Endothelial cell of umbilical vein (primary cell): ENCODE data around the gene CTXND1. TPM values are rescaled to one million over a fixed set of nuclear protein-coding genes. Genes with fewer than 3 reads are reported as not detected.

Experiments used
- BruUV-seq: library from RNA; stranded (reverse); fragments of 400-500 nt; replicated peaks from 2 replicates; lab custom pipeline; 2021; lab: Mats Ljungman, UMichigan
- CTCF ChIA-PET: fragments of 300-600, 350-600 bp; sonication (Branson Sonifier 250); formaldehyde crosslinking; loops from one replicate; lab custom pipeline; 2021; ENCODE audit warnings: antibody characterized with exemption, inconsistent platforms; lab: Charles Lee
- POLR2A ChIA-PET: fragments of 300-600, 350-600 bp; sonication (Branson Sonifier 250); formaldehyde crosslinking; loops from one replicate; lab custom pipeline; 2021; ENCODE audit warnings: antibody characterized with exemption, inconsistent platforms; lab: Charles Lee
- DNase-seq: peaks from one replicate; pipeline ENCODE4 v3.0.0-alpha.2; 2011; ENCODE audit warnings: low read depth, low spot score
- FAIRE-seq: peaks from 2 replicates; lab custom pipeline; 2011; peaks lifted over from hg19 to GRCh38; lab: Jason Lieb, UNC
- H2AFZ ChIP-seq: 2 replicates; pipeline ENCODE4 v1.6.0; 2012; ENCODE audit warnings: low read depth, low read length, control low read depth, inconsistent platforms
- H3K27ac ChIP-seq: 2 replicates; pipeline ENCODE4 v1.5.1; 2011; ENCODE audit warnings: low read depth, mild to moderate bottlenecking, control low read depth, low read length, moderate library complexity; ENCODE audit not compliant: insufficient read depth
- H3K27me3 ChIP-seq, 2 experiments: 2 replicates each; pipeline versions ENCODE4 v1.6.0 to v1.6.1; 2011; ENCODE audit warnings: low read length in 2 of 2, mixed read lengths in 1 of 2; ENCODE audit not compliant: control insufficient read depth in 2 of 2, insufficient read depth in 2 of 2
- H3K36me3 ChIP-seq, 2 experiments: 2 replicates in 1 of 2; 3 replicates in 1 of 2; pipeline ENCODE4 v1.5.1; 2011; ENCODE audit warnings: low read length in 2 of 2, mild to moderate bottlenecking in 1 of 2, moderate library complexity in 1 of 2; ENCODE audit not compliant: control insufficient read depth in 2 of 2, insufficient read depth in 2 of 2; ENCODE audit errors: extremely low read depth in 1 of 2
- H3K4me1 ChIP-seq: 3 replicates; pipeline ENCODE4 v1.5.1; 2011; ENCODE audit warnings: mild to moderate bottlenecking, low read length; ENCODE audit not compliant: control insufficient read depth, insufficient read depth; ENCODE audit errors: extremely low read depth
- H3K4me2 ChIP-seq: 2 replicates; pipeline ENCODE4 v1.6.1; 2011; ENCODE audit warnings: low read length, control low read depth, mixed read lengths; ENCODE audit not compliant: insufficient read depth
- H3K4me3 ChIP-seq, 3 experiments: fragments of 200-600 bp in 1 of 3; sonication (generic), shearing (Covaris generic) in 1 of 3; replicated peaks in 1 of 3; 2 replicates each; pipeline ENCODE4 v1.5.1; 2011 to 2016; ENCODE audit warnings: control low read depth in 3 of 3, low read length in 3 of 3, mild to moderate bottlenecking in 2 of 3, inconsistent platforms in 1 of 3, low read depth in 1 of 3, moderate library complexity in 1 of 3; ENCODE audit not compliant: insufficient read depth in 1 of 3
- H3K79me2 ChIP-seq: 2 replicates; pipeline ENCODE4 v1.6.0; 2012; ENCODE audit warnings: low read length, inconsistent platforms; ENCODE audit not compliant: control insufficient read depth, insufficient read depth
- H3K9ac ChIP-seq: replicated peaks from 2 replicates; pipeline ENCODE3; 2011; ENCODE audit warnings: low read length, control low read depth; ENCODE audit not compliant: insufficient read depth; ENCODE audit errors: extremely low read depth
- H3K9me1 ChIP-seq: replicated peaks from 3 replicates; pipeline ENCODE4 v1.6.0; 2011; ENCODE audit warnings: mild to moderate bottlenecking, low read length; ENCODE audit not compliant: control insufficient read depth, insufficient read depth; ENCODE audit errors: extremely low read depth
- H3K9me3 ChIP-seq: replicated peaks from 2 replicates; pipeline ENCODE4 v1.5.1; 2012; ENCODE audit warnings: low read length, inconsistent platforms; ENCODE audit not compliant: control insufficient read depth, insufficient read depth
- H4K20me1 ChIP-seq: replicated peaks from 2 replicates; pipeline ENCODE3; 2011; ENCODE audit warnings: mild to moderate bottlenecking, low read length; ENCODE audit not compliant: control insufficient read depth, insufficient read depth; ENCODE audit errors: extremely low read depth
- CTCF ChIP-seq, 2 donors: IDR thresholded peaks; 1 replicate in 1 of 2; 2 replicates in 1 of 2; pipeline ENCODE4 v1.5.1; 2011; ENCODE audit warnings: low read length in 2 of 2, mild to moderate bottlenecking in 2 of 2, moderate library complexity in 2 of 2, control low read depth in 1 of 2, inconsistent platforms in 1 of 2, low read depth in 1 of 2; ENCODE audit not compliant: insufficient read depth in 1 of 2; ENCODE audit errors: extremely low read depth in 1 of 2
- EZH2 ChIP-seq: IDR thresholded peaks from 2 replicates; pipeline ENCODE4 v1.6.1; 2012; ENCODE audit warnings: borderline replicate concordance, low read depth, mild to moderate bottlenecking, moderate library complexity, low read length, inconsistent platforms; ENCODE audit not compliant: severe bottlenecking
- GATA2 ChIP-seq: IDR thresholded peaks from 2 replicates; pipeline ENCODE4 v1.7.0; 2011; ENCODE audit warnings: low read depth, mild to moderate bottlenecking, moderate library complexity, mixed read lengths, low read length; ENCODE audit not compliant: insufficient read length, insufficient read depth
- JUN ChIP-seq: IDR thresholded peaks from 2 replicates; pipeline ENCODE4 v1.6.1; 2011; ENCODE audit warnings: borderline replicate concordance, low read depth; ENCODE audit not compliant: insufficient read length, insufficient read depth
- POLR2A ChIP-seq: IDR thresholded peaks from 2 replicates; pipeline ENCODE4 v1.6.1; 2012; ENCODE audit warnings: low read depth, mild to moderate bottlenecking, control low read depth, low read length
- dilution Hi-C: fragments of 300-500 bp; cut with MboI; formaldehyde crosslinking; loops from one replicate; pipeline ENCODE4 v1.15.0; 2019; ENCODE audit warnings: low sequenced_read_pairs; ENCODE audit not compliant: extremely low pct_ligation_motif_present
- intact Hi-C: fragments of 100-400 bp; cut with micrococcal nuclease; formaldehyde crosslinking; loops from one replicate; pipeline ENCODE4 v1.10.0; 2022
- polyA plus RNA-seq, 4 experiments: library from polyadenylated mRNA; depleted of rRNA in 3 of 4; stranded (reverse) in 3 of 4; unstranded in 1 of 4; fragments of >200 nt; gene quantifications; 2 replicates each; pipeline versions ENCODE4 v1.2.1 to v1.2.3, GENCODE V29; 2011 to 2012; ENCODE audit warnings: missing spikeins in 1 of 4
- total RNA-seq: library from RNA; stranded (reverse); gene quantifications from 2 replicates; pipeline ENCODE4 v1.2.3, GENCODE V29; 2021

CTXND1 gene
- total and polyA plus RNA-seq, 2 donors (not counting 3 experiments of a cell fraction or from before 2014, with no cell fraction given) = not detected

DNA sequence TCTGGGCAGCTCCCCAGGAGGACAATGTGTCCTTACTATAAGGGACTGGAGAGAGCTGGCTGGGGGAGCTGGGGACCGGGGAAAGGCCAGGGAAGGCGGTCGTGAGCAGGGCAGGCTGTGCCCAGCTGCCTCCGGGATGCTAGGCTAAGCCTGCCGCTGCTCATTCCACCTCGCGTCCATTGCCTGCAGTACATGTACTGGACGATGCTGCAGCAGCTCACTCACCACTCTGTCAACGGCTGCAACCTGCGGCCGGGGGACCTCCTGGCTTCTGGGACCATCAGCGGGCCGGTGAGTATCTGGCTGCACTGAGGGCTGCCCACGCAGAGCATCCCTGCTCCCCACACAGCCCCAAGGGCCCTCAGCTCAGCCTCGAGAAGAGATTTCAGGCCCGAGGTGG, 72.1 kb downstream of the CTXND1 start:
- Histone ChIP-seq H3K27me3 (no peaks in the 10 kb centered on the region), H3K4me1 (peaks cover 28% of the 10 kb centered on the region), H3K36me3 (no peaks in the 10 kb centered on the region), H4K20me1 (no peaks in the 10 kb centered on the region), H3K9me1 (no peaks in the 10 kb centered on the region), H3K79me2 (no peaks in the 10 kb centered on the region), H3K27ac (no peak overlapping the region), H3K4me2 (no peak overlapping the region), H2AFZ (no peak overlapping the region), H3K4me3 (no peak overlapping the region), H3K9me3 (no peaks in the 10 kb centered on the region), H3K9ac (no peak overlapping the region)
- ChIA-PET CTCF (interaction anchor here (0.8 to 1.2 kb wide), 2 partner anchors 55 to 130 kb away, joined by 3 read pairs; no protein-coding TSS in a partner anchor), POLR2A (interaction anchor here (1.4 kb wide), 1 partner anchor 19 kb away, joined by 4 read pairs; no protein-coding TSS in a partner anchor)
- intact Hi-C loops = loop anchor here (1.0 to 10.0 kb wide), 2 partner anchors 147 to 795 kb away; no protein-coding TSS in a partner anchor
- TF ChIP-seq GATA2 = no peak
- TF ChIP-seq EZH2 = no peak
- no peak for TF ChIP-seq POLR2A
- no peak for TF ChIP-seq JUN
- TF ChIP-seq CTCF (IDR thresholded peaks at IDR 0.05; ENCODE audit: extremely low read depth in 1 of 2, insufficient read depth in 1 of 2, low read depth in 1 of 2, low read length in 2 of 2) = no peak
- dilution Hi-C loops = no loop called here
- no TSS peak for BruUV-seq
- FAIRE-seq (no peak), DNase-seq (no peak)
